ENCODE results near the gene BCAT1.
A peak's percentile ranks its signal among the peaks of the same experiment; 100 is the strongest.

The BCAT1 gene

GRCh38 chr12:24904871-24905270 lies 44.0 kb downstream of the BCAT1 start:
- Histone ChIP-seq H3K4me3 (ENCODE audit: low read length in 2 of 2) (no peak overlapping the region), H2AK5ac (ENCODE audit: low read depth, low read length) (no peak overlapping the region), H3K9me3 (replicated peaks in 1 of 2; ENCODE audit: control insufficient read depth in 2 of 2, insufficient read depth in 1 of 2, low read depth in 1 of 2, low read length in 2 of 2) (peaks cover 0 to 15% of the 10 kb centered on the region in 2 donors), H2BK12ac (ENCODE audit: low read length) (no peak overlapping the region), H3K23ac (ENCODE audit: low read depth, low read length, poor library complexity) (no peak overlapping the region), H3K4ac (ENCODE audit: low read length) (no peak overlapping the region), H3K9ac (ENCODE audit: low read depth, low read length, poor library complexity) (no peak overlapping the region), H3K27ac (replicated peaks; ENCODE audit: low read length) (no peak overlapping the region), H3K27me3 (ENCODE audit: control insufficient read depth in 3 of 3, insufficient read depth in 3 of 3, low read depth in 1 of 3, low read length in 3 of 3) (peaks cover 0 to 8% (median 0%) of the 10 kb centered on the region in 3 experiments), H2BK120ac (ENCODE audit: low read depth, low read length) (no peak overlapping the region), H3K18ac (ENCODE audit: low read length) (no peak overlapping the region), H4K91ac (ENCODE audit: low read depth, low read length, poor library complexity) (no peak overlapping the region), H2BK5ac (ENCODE audit: low read length) (no peak overlapping the region), H3K14ac (ENCODE audit: low read length) (no peak overlapping the region), H2AFZ (ENCODE audit: low read length) (no peak overlapping the region), H3K4me2 (ENCODE audit: insufficient read depth, low read length, poor library complexity, severe bottlenecking) (no peak overlapping the region), H3K4me1 (ENCODE audit: control insufficient read depth in 2 of 2, insufficient read depth in 1 of 2, low read depth in 1 of 2, low read length in 2 of 2) (peaks cover 8 to 17% of the 10 kb centered on the region in 2 donors), H3K36me3 (replicated peaks in 1 of 2; ENCODE audit: control insufficient read depth in 2 of 2, insufficient read depth in 2 of 2, low read length in 2 of 2) (peaks cover 0 to 26% of the 10 kb centered on the region in 2 donors), H3K79me1 (ENCODE audit: low read depth, low read length) (peaks cover 4% of the 10 kb centered on the region), H2BK15ac (ENCODE audit: low read length) (no peak overlapping the region), H4K8ac (ENCODE audit: low read depth, low read length) (no peak overlapping the region)
- no peak for DNase-seq (ENCODE audit: low spot score)
- no CpG with 5 or more reads among the region's 1 CpG for WGBS, 2 donors (ENCODE audit: extremely low coverage in 2 of 2, insufficient read length in 2 of 2, insufficient replicate concordance in 1 of 2)

GRCh38 chr12:24903329-24904088 lies 45.4 kb downstream of the BCAT1 start:
- H3K27ac ChIP-seq (replicated peaks; ENCODE audit: low read length): no peak overlapping the region

DNA sequence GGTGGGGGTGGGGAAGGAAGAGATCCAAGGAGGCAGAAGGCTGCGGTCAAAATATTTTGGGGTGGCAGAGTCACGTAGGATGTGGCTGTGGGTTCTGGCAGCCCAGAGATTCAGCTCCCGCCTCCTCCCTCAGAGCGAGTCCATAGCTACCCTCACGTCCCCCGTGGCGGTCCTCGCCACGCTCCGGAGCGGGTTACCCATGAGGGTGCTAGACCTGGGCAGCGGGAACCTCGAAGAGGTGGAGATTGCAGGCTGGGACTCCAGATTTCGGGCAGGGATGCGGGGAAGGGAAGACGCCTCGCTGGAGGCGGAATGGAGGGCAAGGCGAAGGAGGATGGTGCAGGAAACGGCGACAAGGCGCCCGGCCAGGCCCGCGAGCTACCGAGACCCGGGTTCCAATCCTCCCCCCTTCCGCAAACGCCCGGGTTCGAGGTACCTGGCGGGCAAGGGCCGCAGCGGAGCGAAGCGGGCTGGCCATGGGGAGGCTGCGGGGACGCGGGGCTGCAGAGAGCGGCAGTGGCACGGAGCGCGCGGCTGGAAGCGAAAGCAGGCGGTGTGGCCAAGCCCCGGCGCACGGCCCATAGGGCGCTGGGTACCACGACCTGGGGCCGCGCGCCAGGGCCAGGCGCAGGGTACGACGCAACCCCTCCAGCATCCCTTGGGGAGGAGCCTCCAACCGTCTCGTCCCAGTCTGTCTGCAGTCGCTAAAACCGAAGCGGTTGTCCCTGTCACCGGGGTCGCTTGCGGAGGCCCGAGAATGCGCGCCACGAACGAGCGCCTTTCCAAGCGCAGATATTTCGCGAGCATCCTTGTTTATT lies 46.2 kb downstream of the BCAT1 start:
- Histone ChIP-seq H2BK15ac (ENCODE audit: low read length) (peak overlapping the region; percentile 95), H3K79me1 (ENCODE audit: low read depth, low read length) (peaks cover 2% of the 10 kb centered on the region), H3K4me1 (ENCODE audit: control insufficient read depth in 2 of 2, insufficient read depth in 1 of 2, low read depth in 1 of 2, low read length in 2 of 2) (peaks cover 8 to 17% of the 10 kb centered on the region in 2 donors), H3K36me3 (replicated peaks in 1 of 2; ENCODE audit: control insufficient read depth in 2 of 2, insufficient read depth in 2 of 2, low read length in 2 of 2) (peaks cover 0 to 26% of the 10 kb centered on the region in 2 donors), H2AK5ac (ENCODE audit: low read depth, low read length) (peak overlapping the region; percentile 91), H3K27me3 (ENCODE audit: control insufficient read depth in 3 of 3, insufficient read depth in 3 of 3, low read depth in 1 of 3, low read length in 3 of 3) (peaks cover 0 to 8% (median 0%) of the 10 kb centered on the region in 3 experiments), H3K4ac (ENCODE audit: low read length) (peak overlapping the region; percentile 87), H2AFZ (ENCODE audit: low read length) (peak overlapping the region; percentile 85), H4K8ac (ENCODE audit: low read depth, low read length) (no peak overlapping the region), H3K27ac (replicated peaks; ENCODE audit: low read length) (no peak overlapping the region), H3K4me2 (ENCODE audit: insufficient read depth, low read length, poor library complexity, severe bottlenecking) (peak overlapping the region; percentile 99), H2BK5ac (ENCODE audit: low read length) (peak overlapping the region; percentile 68), H3K18ac (ENCODE audit: low read length) (peak overlapping the region; percentile 99), H4K91ac (ENCODE audit: low read depth, low read length, poor library complexity) (no peak overlapping the region), H2BK120ac (ENCODE audit: low read depth, low read length) (peak overlapping the region; percentile 81), H3K9me3 (replicated peaks in 1 of 2; ENCODE audit: control insufficient read depth in 2 of 2, insufficient read depth in 1 of 2, low read depth in 1 of 2, low read length in 2 of 2) (peaks cover 0 to 15% of the 10 kb centered on the region in 2 donors), H3K4me3 (ENCODE audit: low read length in 2 of 2) (peak overlapping the region; percentile 46 to 81), H2BK12ac (ENCODE audit: low read length) (peak overlapping the region; percentile 93), H3K23ac (ENCODE audit: low read depth, low read length, poor library complexity) (peak overlapping the region; percentile 87), H3K9ac (ENCODE audit: low read depth, low read length, poor library complexity) (peak overlapping the region; percentile 79), H3K14ac (ENCODE audit: low read length) (peak overlapping the region; percentile 60)
- WGBS, 2 donors (ENCODE audit: extremely low coverage in 2 of 2, insufficient read length in 2 of 2, insufficient replicate concordance in 1 of 2): no CpG with 5 or more reads among the region's 74 CpGs
- no peak for DNase-seq (ENCODE audit: low spot score)

More at GRCh38 chr12:24903329-24904088, 45.4 kb downstream of the BCAT1 start:
- Histone ChIP-seq H3K18ac (ENCODE audit: low read length) (no peak overlapping the region), H4K91ac (ENCODE audit: low read depth, low read length, poor library complexity) (no peak overlapping the region), H3K9ac (ENCODE audit: low read depth, low read length, poor library complexity) (no peak overlapping the region), H3K36me3 (replicated peaks in 1 of 2; ENCODE audit: control insufficient read depth in 2 of 2, insufficient read depth in 2 of 2, low read length in 2 of 2) (peaks cover 0 to 27% of the 10 kb centered on the region in 2 donors), H2BK120ac (ENCODE audit: low read depth, low read length) (no peak overlapping the region), H3K23ac (ENCODE audit: low read depth, low read length, poor library complexity) (no peak overlapping the region), H2BK5ac (ENCODE audit: low read length) (no peak overlapping the region), H2AK5ac (ENCODE audit: low read depth, low read length) (no peak overlapping the region), H3K4me3 (ENCODE audit: low read length in 2 of 2) (peak overlapping the region; percentile 46 to 81), H3K4ac (ENCODE audit: low read length) (no peak overlapping the region), H4K8ac (ENCODE audit: low read depth, low read length) (no peak overlapping the region), H2AFZ (ENCODE audit: low read length) (peak overlapping the region; percentile 85), H3K9me3 (replicated peaks in 1 of 2; ENCODE audit: control insufficient read depth in 2 of 2, insufficient read depth in 1 of 2, low read depth in 1 of 2, low read length in 2 of 2) (peaks cover 0 to 15% of the 10 kb centered on the region in 2 donors), H3K4me2 (ENCODE audit: insufficient read depth, low read length, poor library complexity, severe bottlenecking) (peak overlapping the region; percentile 99), H3K79me1 (ENCODE audit: low read depth, low read length) (peaks cover 2% of the 10 kb centered on the region), H3K4me1 (ENCODE audit: control insufficient read depth in 2 of 2, insufficient read depth in 1 of 2, low read depth in 1 of 2, low read length in 2 of 2) (peaks cover 8 to 17% of the 10 kb centered on the region in 2 donors), H3K14ac (ENCODE audit: low read length) (no peak overlapping the region), H2BK12ac (ENCODE audit: low read length) (no peak overlapping the region), H3K27me3 (ENCODE audit: control insufficient read depth in 3 of 3, insufficient read depth in 3 of 3, low read depth in 1 of 3, low read length in 3 of 3) (peaks cover 0 to 8% (median 0%) of the 10 kb centered on the region in 3 experiments), H2BK15ac (ENCODE audit: low read length) (no peak overlapping the region)
- WGBS, 2 donors (ENCODE audit: extremely low coverage in 2 of 2, insufficient read length in 2 of 2, insufficient replicate concordance in 1 of 2): no CpG with 5 or more reads among the region's 25 CpGs
- DNase-seq (ENCODE audit: low spot score): no peak

Measured in neuronal stem cell (in vitro differentiated cells).